ENCODE data around the gene PPL. TPM values are rescaled to one million over a fixed set of nuclear protein-coding genes. Genes with fewer than 3 reads are reported as not detected.

The PPL gene
- total and polyA plus RNA-seq, 2 of the 13 experiments (the other 11 are each of a cell fraction or from before 2014, with no cell fraction given): 5.7 to 6.6 TPM

DNA sequence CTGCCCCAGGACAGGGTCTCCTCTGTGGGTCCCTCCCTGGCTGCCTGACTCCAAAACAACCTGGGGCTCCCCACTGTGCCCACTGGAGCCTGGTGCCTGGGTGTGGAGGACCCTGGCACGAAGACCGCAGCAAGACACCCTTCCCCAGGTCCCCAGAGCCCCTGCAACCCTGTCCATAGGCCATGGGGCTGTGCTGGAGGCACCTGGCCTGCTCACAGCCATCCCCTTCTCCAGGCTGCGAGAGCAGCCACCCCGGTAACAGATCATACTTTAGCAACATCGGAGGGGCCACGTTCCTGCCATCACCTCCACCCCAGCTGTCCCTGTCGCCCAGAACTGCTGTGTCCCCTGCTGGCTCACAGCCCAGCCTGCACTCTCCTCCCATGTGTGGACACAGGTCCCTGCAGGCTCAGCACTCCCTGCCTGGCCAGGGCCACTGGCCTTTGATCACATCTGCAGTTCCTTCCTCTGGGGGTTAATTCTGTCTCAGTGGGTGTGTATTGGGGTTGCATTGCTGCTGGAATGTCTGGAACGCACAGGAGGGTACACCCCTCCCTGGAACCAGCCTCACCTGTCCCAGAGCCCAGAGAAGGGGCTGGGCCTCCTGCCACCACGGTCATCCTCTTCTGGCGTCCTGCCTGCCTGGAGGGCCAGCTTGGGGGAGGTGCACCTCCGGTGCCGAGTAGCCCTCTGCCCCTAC is 12.2 kb downstream of the PPL start:
- Histone ChIP-seq H3K4me1 (ENCODE audit: insufficient read depth, low read length) (peaks cover 19% of the 10 kb centered on the region), H3K36me3 (replicated peaks in 1 of 2; ENCODE audit: control insufficient read depth in 1 of 2, insufficient read depth in 2 of 2, low read length in 2 of 2) (no peaks in the 10 kb centered on the region; a peak in 1 of 5 replicates), H3K9me3 (ENCODE audit: low read length) (peaks cover 6% of the 10 kb centered on the region; the same call in 1 of the 2 replicates), H3K4me2 (ENCODE audit: low read depth, low read length) (peak overlapping the region; percentile 66), H2AFZ (ENCODE audit: low read length) (no peak overlapping the region), H3K79me2 (ENCODE audit: insufficient read depth, low read length) (no peaks in the 10 kb centered on the region), H4K20me1 (ENCODE audit: insufficient read depth, low read length) (no peaks in the 10 kb centered on the region), H3K27me3 (ENCODE audit: control insufficient read depth in 1 of 2, insufficient read depth in 2 of 2, low read length in 2 of 2) (no peaks in the 10 kb centered on the region), H3K9ac (ENCODE audit: insufficient read depth, low read depth, low read length) (no peak overlapping the region), H3K4me3 (replicated peaks in 1 of 3; ENCODE audit: insufficient read depth in 1 of 3, low read depth in 2 of 3, low read length in 3 of 3) (peak overlapping the region in 1 of 3 experiments; percentile 56; a peak in 2 of 6 replicates), H3K27ac (ENCODE audit: extremely low read length, insufficient read depth, low read length) (peak overlapping the region; percentile 5)
- CTCF ChIA-PET (ENCODE audit: low intra/inter-chr PET ratio, low total read pairs): interaction anchor here (0.5 kb wide), 1 partner anchor 135 kb away, joined by 3 read pairs; no protein-coding TSS in a partner anchor
- peak; percentile 84 for DNase-seq (ENCODE audit: low spot score)
- intact Hi-C loops (cut with micrococcal nuclease; ENCODE audit: unreplicated experiment): no loop called here
- no TSS peak for BruUV-seq (replicated peaks)
- peak; percentile 98 for ATAC-seq
- 33% methylated on average over 8 of the region's 12 CpGs for WGBS (ENCODE audit: low lambda C conversion rate)
- POLR2A ChIA-PET: interaction anchor here (0.7 to 1.0 kb wide), 3 partner anchors 12 to 77 kb away, joined by 3 to 6 read pairs (median 4); partner anchors contain the start of gene UBN1
- peak; percentile 88 for FAIRE-seq
- in situ Hi-C loops (cut with HindIII; ENCODE audit: extremely low pct_ligation_motif_present, low pct_unique_long_range_greater_than_20kb): no loop called here
- TF ChIP-seq RBM39 (IDR thresholded peaks at IDR 0.05; ENCODE audit: low read depth, low read length, poor library complexity, severe bottlenecking) (peak; percentile 48), BRD4 (CRISPR knock-in tag; IDR thresholded peaks at IDR 0.05) (no peak), ZFYVE20 (CRISPR knock-in tag; IDR thresholded peaks at IDR 0.05; ENCODE audit: borderline replicate concordance, low read depth) (no peak), GATA4 (IDR thresholded peaks at IDR 0.05; ENCODE audit: borderline replicate concordance, low read depth) (no peak), ELF4 (CRISPR knock-in tag; IDR thresholded peaks at IDR 0.05; ENCODE audit: borderline replicate concordance) (no peak), ZNF652 (CRISPR knock-in tag; IDR thresholded peaks at IDR 0.05; ENCODE audit: borderline replicate concordance, low read depth) (peak; percentile 93), XRCC5 (optimal IDR thresholded peaks at IDR 0.05; ENCODE audit: low read length) (peak; percentile 23), CHD2 (IDR thresholded peaks at IDR 0.05; ENCODE audit: low read depth, low read length) (no peak), ARID2 (CRISPR knock-in tag; IDR thresholded peaks at IDR 0.05; ENCODE audit: borderline replicate concordance) (no peak)
- TF ChIP-seq, protein P1, sequence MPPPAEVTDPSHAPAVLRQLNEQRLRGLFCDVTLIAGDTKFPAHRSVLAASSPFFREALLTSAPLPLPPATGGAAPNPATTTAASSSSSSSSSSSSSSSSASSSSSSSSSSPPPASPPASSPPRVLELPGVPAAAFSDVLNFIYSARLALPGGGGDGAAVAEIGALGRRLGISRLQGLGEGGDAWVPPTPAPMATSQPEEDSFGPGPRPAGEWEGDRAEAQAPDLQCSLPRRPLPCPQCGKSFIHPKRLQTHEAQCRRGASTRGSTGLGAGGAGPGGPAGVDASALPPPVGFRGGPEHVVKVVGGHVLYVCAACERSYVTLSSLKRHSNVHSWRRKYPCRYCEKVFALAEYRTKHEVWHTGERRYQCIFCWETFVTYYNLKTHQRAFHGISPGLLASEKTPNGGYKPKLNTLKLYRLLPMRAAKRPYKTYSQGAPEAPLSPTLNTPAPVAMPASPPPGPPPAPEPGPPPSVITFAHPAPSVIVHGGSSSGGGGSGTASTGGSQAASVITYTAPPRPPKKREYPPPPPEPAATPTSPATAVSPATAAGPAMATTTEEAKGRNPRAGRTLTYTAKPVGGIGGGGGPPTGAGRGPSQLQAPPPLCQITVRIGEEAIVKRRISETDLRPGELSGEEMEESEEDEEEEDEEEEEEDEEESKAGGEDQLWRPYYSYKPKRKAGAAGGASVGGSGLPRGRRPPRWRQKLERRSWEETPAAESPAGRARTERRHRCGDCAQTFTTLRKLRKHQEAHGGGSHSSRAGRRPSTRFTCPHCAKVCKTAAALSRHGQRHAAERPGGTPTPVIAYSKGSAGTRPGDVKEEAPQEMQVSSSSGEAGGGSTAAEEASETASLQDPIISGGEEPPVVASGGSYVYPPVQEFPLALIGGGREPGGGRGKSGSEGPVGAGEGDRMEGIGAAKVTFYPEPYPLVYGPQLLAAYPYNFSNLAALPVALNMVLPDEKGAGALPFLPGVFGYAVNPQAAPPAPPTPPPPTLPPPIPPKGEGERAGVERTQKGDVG (CRISPR knock-in tag; IDR thresholded peaks at IDR 0.05; ENCODE audit: borderline replicate concordance): peak; percentile 72; the same call in 1 of the 2 replicates
- TF ChIP-seq, protein P2, sequence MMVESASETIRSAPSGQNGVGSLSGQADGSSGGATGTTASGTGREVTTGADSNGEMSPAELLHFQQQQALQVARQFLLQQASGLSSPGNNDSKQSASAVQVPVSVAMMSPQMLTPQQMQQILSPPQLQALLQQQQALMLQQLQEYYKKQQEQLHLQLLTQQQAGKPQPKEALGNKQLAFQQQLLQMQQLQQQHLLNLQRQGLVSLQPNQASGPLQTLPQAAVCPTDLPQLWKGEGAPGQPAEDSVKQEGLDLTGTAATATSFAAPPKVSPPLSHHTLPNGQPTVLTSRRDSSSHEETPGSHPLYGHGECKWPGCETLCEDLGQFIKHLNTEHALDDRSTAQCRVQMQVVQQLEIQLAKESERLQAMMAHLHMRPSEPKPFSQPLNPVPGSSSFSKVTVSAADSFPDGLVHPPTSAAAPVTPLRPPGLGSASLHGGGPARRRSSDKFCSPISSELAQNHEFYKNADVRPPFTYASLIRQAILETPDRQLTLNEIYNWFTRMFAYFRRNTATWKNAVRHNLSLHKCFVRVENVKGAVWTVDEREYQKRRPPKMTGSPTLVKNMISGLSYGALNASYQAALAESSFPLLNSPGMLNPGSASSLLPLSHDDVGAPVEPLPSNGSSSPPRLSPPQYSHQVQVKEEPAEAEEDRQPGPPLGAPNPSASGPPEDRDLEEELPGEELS (CRISPR knock-in tag; IDR thresholded peaks at IDR 0.05): peak; percentile 72
- TF ChIP-seq, protein P3, sequence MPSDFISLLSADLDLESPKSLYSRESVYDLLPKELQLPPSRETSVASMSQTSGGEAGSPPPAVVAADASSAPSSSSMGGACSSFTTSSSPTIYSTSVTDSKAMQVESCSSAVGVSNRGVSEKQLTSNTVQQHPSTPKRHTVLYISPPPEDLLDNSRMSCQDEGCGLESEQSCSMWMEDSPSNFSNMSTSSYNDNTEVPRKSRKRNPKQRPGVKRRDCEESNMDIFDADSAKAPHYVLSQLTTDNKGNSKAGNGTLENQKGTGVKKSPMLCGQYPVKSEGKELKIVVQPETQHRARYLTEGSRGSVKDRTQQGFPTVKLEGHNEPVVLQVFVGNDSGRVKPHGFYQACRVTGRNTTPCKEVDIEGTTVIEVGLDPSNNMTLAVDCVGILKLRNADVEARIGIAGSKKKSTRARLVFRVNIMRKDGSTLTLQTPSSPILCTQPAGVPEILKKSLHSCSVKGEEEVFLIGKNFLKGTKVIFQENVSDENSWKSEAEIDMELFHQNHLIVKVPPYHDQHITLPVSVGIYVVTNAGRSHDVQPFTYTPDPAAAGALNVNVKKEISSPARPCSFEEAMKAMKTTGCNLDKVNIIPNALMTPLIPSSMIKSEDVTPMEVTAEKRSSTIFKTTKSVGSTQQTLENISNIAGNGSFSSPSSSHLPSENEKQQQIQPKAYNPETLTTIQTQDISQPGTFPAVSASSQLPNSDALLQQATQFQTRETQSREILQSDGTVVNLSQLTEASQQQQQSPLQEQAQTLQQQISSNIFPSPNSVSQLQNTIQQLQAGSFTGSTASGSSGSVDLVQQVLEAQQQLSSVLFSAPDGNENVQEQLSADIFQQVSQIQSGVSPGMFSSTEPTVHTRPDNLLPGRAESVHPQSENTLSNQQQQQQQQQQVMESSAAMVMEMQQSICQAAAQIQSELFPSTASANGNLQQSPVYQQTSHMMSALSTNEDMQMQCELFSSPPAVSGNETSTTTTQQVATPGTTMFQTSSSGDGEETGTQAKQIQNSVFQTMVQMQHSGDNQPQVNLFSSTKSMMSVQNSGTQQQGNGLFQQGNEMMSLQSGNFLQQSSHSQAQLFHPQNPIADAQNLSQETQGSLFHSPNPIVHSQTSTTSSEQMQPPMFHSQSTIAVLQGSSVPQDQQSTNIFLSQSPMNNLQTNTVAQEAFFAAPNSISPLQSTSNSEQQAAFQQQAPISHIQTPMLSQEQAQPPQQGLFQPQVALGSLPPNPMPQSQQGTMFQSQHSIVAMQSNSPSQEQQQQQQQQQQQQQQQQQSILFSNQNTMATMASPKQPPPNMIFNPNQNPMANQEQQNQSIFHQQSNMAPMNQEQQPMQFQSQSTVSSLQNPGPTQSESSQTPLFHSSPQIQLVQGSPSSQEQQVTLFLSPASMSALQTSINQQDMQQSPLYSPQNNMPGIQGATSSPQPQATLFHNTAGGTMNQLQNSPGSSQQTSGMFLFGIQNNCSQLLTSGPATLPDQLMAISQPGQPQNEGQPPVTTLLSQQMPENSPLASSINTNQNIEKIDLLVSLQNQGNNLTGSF (CRISPR knock-in tag; IDR thresholded peaks at IDR 0.05): no peak

All from HepG2 (cell line).